Measurements from ENCODE around the gene TRPM3. TPM values are rescaled to one million over a fixed set of nuclear protein-coding genes. Genes with fewer than 3 reads are reported as not detected.

The TRPM3 gene
- total RNA-seq, 2 experiments from 2014 or later: not detected

- DNase-seq: no peak
- no peaks in the 10 kb centered on the region for H3K27me3 ChIP-seq (ENCODE audit: control insufficient read depth in 1 of 2, insufficient read depth in 2 of 2, low read length in 2 of 2)
- CTCF ChIA-PET: no interaction called here
Observed at GRCh38 chr9:70801181-70801829, 320.1 kb downstream of the TRPM3 start.

GRCh38 chr9:70798018-70798417 lies 323.4 kb downstream of the TRPM3 start:
- no peaks in the 10 kb centered on the region for H3K4me1 Mint-ChIP-seq (ENCODE audit: low read depth)
- no peaks in the 10 kb centered on the region for H3K27me3 ChIP-seq (ENCODE audit: control insufficient read depth in 1 of 2, insufficient read depth in 2 of 2, low read length in 2 of 2)
- no peaks in the 10 kb centered on the region for H3K36me3 ChIP-seq (ENCODE audit: insufficient read depth, low read length)
- intact Hi-C loops (cut with DNase I, micrococcal nuclease): no loop called here
- DNase-seq (no peak), ATAC-seq (ENCODE audit: poor library complexity) (no peak)
- no peak overlapping the region for H3K27ac Mint-ChIP-seq
- H3K9me3 ChIP-seq (ENCODE audit: control insufficient read depth in 1 of 2, insufficient read depth in 1 of 2, low read length in 2 of 2): no peaks in the 10 kb centered on the region
- no peaks in the 10 kb centered on the region for H3K36me3 Mint-ChIP-seq (ENCODE audit: low read depth)
- H3K27me3 Mint-ChIP-seq: peaks cover 6% of the 10 kb centered on the region
- TF ChIP-seq CTCF (IDR thresholded peaks at IDR 0.05): no peak
- no peaks in the 10 kb centered on the region for H3K4me1 ChIP-seq (ENCODE audit: insufficient read depth, low read length)
- H3K27ac ChIP-seq (ENCODE audit: low read depth in 1 of 2, low read length in 2 of 2): no peak overlapping the region
- no peak overlapping the region for H3K4me3 ChIP-seq (ENCODE audit: low read length)
- POLR2A ChIA-PET: no interaction called here
- CTCF ChIA-PET: no interaction called here
- H3K9me3 Mint-ChIP-seq: no peaks in the 10 kb centered on the region
- H3K4me3 Mint-ChIP-seq: no peak overlapping the region

More at GRCh38 chr9:70801181-70801829, 320.1 kb downstream of the TRPM3 start:
- Mint-ChIP-seq H3K9me3 (no peaks in the 10 kb centered on the region), H3K27ac (no peak overlapping the region), H3K36me3 (ENCODE audit: low read depth) (no peaks in the 10 kb centered on the region), H3K27me3 (peaks cover 6% of the 10 kb centered on the region), H3K4me1 (ENCODE audit: low read depth) (no peaks in the 10 kb centered on the region), H3K4me3 (no peak overlapping the region)
- H3K9me3 ChIP-seq (ENCODE audit: control insufficient read depth in 1 of 2, insufficient read depth in 1 of 2, low read length in 2 of 2): no peaks in the 10 kb centered on the region
- no peak overlapping the region for H3K27ac ChIP-seq (ENCODE audit: low read depth in 1 of 2, low read length in 2 of 2)
- H3K4me1 ChIP-seq (ENCODE audit: insufficient read depth, low read length): no peaks in the 10 kb centered on the region
- no peaks in the 10 kb centered on the region for H3K36me3 ChIP-seq (ENCODE audit: insufficient read depth, low read length)
- ATAC-seq (ENCODE audit: poor library complexity): no peak
- intact Hi-C loops (cut with DNase I, micrococcal nuclease): no loop called here
- POLR2A ChIA-PET: no interaction called here
- no peak overlapping the region for H3K4me3 ChIP-seq (ENCODE audit: low read length)
- no peak for TF ChIP-seq CTCF (IDR thresholded peaks at IDR 0.05)

GRCh38 chr9:70795841-70796240 lies 325.6 kb downstream of the TRPM3 start:
- no peak overlapping the region for H3K27ac ChIP-seq (ENCODE audit: low read depth in 1 of 2, low read length in 2 of 2)
- no peaks in the 10 kb centered on the region for H3K4me1 Mint-ChIP-seq (ENCODE audit: low read depth)
- TF ChIP-seq CTCF (IDR thresholded peaks at IDR 0.05): no peak
- ATAC-seq (ENCODE audit: poor library complexity) (no peak), DNase-seq (no peak)
- peaks cover 6% of the 10 kb centered on the region for H3K27me3 Mint-ChIP-seq
- H3K27ac Mint-ChIP-seq: no peak overlapping the region
- CTCF ChIA-PET: no interaction called here
- H3K4me3 ChIP-seq (ENCODE audit: low read length): no peak overlapping the region
- no peaks in the 10 kb centered on the region for H3K9me3 ChIP-seq (ENCODE audit: control insufficient read depth in 1 of 2, insufficient read depth in 1 of 2, low read length in 2 of 2)
- H3K9me3 Mint-ChIP-seq: no peaks in the 10 kb centered on the region
- POLR2A ChIA-PET: no interaction called here
- H3K36me3 ChIP-seq (ENCODE audit: insufficient read depth, low read length): no peaks in the 10 kb centered on the region
- H3K4me1 ChIP-seq (ENCODE audit: insufficient read depth, low read length): no peaks in the 10 kb centered on the region
- H3K27me3 ChIP-seq (ENCODE audit: control insufficient read depth in 1 of 2, insufficient read depth in 2 of 2, low read length in 2 of 2): no peaks in the 10 kb centered on the region
- intact Hi-C loops (cut with DNase I, micrococcal nuclease): no loop called here
- no peak overlapping the region for H3K4me3 Mint-ChIP-seq
- no peaks in the 10 kb centered on the region for H3K36me3 Mint-ChIP-seq (ENCODE audit: low read depth)

Measured in CD4-positive, alpha-beta T cell (primary cell).